Measurements from ENCODE around the gene NR3C1. TPM values are rescaled to one million over a fixed set of nuclear protein-coding genes. Genes with fewer than 3 reads are reported as not detected.

NR3C1 gene
- total and polyA plus RNA-seq, 2 of the 13 experiments (the other 11 are each of a cell fraction or from before 2014, with no cell fraction given), result 10.0 to 24.3 TPM

DNA sequence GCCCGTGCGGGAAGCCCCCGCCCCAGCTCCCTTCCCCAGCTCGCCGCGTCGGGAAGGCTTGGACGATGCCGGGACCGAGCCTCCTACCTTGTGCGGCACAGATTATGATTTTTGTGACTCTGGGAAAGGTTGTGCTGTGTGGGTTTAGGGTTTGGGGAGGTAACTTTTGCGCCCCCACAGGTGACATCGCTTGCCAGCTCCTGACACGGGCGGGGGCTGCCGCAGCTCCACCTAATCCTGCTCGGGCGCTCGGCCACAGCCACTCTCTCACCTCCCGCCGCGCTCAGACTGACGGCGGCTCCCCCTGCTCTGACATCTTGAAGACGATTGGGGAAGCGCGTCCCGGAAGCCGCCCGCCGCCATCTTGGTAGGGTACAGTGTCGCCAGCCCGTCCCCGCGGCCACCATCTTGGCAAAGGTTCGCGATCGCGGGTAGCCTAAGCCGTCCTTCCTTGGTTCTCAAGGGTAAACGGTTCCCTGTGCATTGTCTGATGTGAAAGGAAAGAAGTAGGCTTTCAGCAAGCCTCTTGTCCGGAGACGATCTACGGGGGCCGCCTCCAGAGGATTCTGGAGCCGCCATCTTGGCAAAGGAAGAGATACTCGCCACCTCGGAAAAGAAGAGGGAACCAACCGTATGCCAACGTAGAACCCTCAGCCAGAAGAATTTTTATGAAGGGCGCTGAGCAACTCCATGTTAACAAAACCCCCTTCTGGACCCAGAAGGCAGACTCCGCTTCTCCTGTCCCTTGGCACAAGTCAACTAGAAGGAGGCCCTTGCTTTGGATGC lies 1.8 kb upstream of the NR3C1 start (continued):
- TF ChIP-seq, protein P1, sequence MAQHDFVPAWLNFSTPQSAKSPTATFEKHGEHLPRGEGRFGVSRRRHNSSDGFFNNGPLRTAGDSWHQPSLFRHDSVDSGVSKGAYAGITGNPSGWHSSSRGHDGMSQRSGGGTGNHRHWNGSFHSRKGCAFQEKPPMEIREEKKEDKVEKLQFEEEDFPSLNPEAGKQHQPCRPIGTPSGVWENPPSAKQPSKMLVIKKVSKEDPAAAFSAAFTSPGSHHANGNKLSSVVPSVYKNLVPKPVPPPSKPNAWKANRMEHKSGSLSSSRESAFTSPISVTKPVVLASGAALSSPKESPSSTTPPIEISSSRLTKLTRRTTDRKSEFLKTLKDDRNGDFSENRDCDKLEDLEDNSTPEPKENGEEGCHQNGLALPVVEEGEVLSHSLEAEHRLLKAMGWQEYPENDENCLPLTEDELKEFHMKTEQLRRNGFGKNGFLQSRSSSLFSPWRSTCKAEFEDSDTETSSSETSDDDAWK (CRISPR knock-in tag; IDR thresholded peaks at IDR 0.05), result no peak
- peak; percentile 17; the same call in 1 of the 2 replicates for TF ChIP-seq NR2F6 (IDR thresholded peaks at IDR 0.05)
- no peak for TF ChIP-seq NR2F6 (CRISPR knock-in tag; IDR thresholded peaks at IDR 0.05)
- TF ChIP-seq, protein P2, sequence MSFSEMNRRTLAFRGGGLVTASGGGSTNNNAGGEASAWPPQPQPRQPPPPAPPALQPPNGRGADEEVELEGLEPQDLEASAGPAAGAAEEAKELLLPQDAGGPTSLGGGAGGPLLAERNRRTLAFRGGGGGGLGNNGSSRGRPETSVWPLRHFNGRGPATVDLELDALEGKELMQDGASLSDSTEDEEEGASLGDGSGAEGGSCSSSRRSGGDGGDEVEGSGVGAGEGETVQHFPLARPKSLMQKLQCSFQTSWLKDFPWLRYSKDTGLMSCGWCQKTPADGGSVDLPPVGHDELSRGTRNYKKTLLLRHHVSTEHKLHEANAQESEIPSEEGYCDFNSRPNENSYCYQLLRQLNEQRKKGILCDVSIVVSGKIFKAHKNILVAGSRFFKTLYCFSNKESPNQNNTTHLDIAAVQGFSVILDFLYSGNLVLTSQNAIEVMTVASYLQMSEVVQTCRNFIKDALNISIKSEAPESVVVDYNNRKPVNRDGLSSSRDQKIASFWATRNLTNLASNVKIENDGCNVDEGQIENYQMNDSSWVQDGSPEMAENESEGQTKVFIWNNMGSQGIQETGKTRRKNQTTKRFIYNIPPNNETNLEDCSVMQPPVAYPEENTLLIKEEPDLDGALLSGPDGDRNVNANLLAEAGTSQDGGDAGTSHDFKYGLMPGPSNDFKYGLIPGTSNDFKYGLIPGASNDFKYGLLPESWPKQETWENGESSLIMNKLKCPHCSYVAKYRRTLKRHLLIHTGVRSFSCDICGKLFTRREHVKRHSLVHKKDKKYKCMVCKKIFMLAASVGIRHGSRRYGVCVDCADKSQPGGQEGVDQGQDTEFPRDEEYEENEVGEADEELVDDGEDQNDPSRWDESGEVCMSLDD (CRISPR knock-in tag; IDR thresholded peaks at IDR 0.05; ENCODE audit: borderline replicate concordance), result 0 out of 2 replicates have a peak, but pooled peaks have one; percentile 53
- TF ChIP-seq YEATS2 (CRISPR knock-in tag; IDR thresholded peaks at IDR 0.05; ENCODE audit: borderline replicate concordance), result 0 out of 2 replicates have a peak, but pooled peaks have one; percentile 16
- TF ChIP-seq ZSCAN9 (CRISPR knock-in tag; IDR thresholded peaks at IDR 0.05; ENCODE audit: borderline replicate concordance), result no peak
- no peak for TF ChIP-seq KDM1A (CRISPR knock-in tag; IDR thresholded peaks at IDR 0.05)
- peak; percentile 81; the same call in 1 of the 2 replicates for TF ChIP-seq ZNF333 (CRISPR knock-in tag; IDR thresholded peaks at IDR 0.05; ENCODE audit: borderline replicate concordance)
- peak; percentile 62; the same call in 1 of the 2 replicates for TF ChIP-seq ZC3H13 (CRISPR knock-in tag; IDR thresholded peaks at IDR 0.05)
- 0 out of 2 replicates have a peak, but pooled peaks have one; percentile 63 for TF ChIP-seq ZNF619 (CRISPR knock-in tag; IDR thresholded peaks at IDR 0.05)
- TF ChIP-seq ZNF180 (CRISPR knock-in tag; IDR thresholded peaks at IDR 0.05; ENCODE audit: borderline replicate concordance, low read depth), result no peak
- TF ChIP-seq, protein P3, sequence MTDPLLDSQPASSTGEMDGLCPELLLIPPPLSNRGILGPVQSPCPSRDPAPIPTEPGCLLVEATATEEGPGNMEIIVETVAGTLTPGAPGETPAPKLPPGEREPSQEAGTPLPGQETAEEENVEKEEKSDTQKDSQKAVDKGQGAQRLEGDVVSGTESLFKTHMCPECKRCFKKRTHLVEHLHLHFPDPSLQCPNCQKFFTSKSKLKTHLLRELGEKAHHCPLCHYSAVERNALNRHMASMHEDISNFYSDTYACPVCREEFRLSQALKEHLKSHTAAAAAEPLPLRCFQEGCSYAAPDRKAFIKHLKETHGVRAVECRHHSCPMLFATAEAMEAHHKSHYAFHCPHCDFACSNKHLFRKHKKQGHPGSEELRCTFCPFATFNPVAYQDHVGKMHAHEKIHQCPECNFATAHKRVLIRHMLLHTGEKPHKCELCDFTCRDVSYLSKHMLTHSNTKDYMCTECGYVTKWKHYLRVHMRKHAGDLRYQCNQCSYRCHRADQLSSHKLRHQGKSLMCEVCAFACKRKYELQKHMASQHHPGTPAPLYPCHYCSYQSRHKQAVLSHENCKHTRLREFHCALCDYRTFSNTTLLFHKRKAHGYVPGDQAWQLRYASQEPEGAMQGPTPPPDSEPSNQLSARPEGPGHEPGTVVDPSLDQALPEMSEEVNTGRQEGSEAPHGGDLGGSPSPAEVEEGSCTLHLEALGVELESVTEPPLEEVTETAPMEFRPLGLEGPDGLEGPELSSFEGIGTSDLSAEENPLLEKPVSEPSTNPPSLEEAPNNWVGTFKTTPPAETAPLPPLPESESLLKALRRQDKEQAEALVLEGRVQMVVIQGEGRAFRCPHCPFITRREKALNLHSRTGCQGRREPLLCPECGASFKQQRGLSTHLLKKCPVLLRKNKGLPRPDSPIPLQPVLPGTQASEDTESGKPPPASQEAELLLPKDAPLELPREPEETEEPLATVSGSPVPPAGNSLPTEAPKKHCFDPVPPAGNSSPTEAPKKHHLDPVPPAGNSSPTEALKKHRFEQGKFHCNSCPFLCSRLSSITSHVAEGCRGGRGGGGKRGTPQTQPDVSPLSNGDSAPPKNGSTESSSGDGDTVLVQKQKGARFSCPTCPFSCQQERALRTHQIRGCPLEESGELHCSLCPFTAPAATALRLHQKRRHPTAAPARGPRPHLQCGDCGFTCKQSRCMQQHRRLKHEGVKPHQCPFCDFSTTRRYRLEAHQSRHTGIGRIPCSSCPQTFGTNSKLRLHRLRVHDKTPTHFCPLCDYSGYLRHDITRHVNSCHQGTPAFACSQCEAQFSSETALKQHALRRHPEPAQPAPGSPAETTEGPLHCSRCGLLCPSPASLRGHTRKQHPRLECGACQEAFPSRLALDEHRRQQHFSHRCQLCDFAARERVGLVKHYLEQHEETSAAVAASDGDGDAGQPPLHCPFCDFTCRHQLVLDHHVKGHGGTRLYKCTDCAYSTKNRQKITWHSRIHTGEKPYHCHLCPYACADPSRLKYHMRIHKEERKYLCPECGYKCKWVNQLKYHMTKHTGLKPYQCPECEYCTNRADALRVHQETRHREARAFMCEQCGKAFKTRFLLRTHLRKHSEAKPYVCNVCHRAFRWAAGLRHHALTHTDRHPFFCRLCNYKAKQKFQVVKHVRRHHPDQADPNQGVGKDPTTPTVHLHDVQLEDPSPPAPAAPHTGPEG (CRISPR knock-in tag; IDR thresholded peaks at IDR 0.05), result peak; percentile 32; the same call in 1 of the 2 replicates
- TF ChIP-seq, protein P4, sequence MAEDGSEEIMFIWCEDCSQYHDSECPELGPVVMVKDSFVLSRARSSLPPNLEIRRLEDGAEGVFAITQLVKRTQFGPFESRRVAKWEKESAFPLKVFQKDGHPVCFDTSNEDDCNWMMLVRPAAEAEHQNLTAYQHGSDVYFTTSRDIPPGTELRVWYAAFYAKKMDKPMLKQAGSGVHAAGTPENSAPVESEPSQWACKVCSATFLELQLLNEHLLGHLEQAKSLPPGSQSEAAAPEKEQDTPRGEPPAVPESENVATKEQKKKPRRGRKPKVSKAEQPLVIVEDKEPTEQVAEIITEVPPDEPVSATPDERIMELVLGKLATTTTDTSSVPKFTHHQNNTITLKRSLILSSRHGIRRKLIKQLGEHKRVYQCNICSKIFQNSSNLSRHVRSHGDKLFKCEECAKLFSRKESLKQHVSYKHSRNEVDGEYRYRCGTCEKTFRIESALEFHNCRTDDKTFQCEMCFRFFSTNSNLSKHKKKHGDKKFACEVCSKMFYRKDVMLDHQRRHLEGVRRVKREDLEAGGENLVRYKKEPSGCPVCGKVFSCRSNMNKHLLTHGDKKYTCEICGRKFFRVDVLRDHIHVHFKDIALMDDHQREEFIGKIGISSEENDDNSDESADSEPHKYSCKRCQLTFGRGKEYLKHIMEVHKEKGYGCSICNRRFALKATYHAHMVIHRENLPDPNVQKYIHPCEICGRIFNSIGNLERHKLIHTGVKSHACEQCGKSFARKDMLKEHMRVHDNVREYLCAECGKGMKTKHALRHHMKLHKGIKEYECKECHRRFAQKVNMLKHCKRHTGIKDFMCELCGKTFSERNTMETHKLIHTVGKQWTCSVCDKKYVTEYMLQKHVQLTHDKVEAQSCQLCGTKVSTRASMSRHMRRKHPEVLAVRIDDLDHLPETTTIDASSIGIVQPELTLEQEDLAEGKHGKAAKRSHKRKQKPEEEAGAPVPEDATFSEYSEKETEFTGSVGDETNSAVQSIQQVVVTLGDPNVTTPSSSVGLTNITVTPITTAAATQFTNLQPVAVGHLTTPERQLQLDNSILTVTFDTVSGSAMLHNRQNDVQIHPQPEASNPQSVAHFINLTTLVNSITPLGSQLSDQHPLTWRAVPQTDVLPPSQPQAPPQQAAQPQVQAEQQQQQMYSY (CRISPR knock-in tag; IDR thresholded peaks at IDR 0.05), result no peak

Measured in HepG2 (cell line).